ENCODE results near the gene TH. TPM values are rescaled to one million over a fixed set of nuclear protein-coding genes. Genes with fewer than 3 reads are reported as not detected.

The TH gene
- polyA plus RNA-seq, 1 donor from 2014 or later: 3.6 TPM

DNA sequence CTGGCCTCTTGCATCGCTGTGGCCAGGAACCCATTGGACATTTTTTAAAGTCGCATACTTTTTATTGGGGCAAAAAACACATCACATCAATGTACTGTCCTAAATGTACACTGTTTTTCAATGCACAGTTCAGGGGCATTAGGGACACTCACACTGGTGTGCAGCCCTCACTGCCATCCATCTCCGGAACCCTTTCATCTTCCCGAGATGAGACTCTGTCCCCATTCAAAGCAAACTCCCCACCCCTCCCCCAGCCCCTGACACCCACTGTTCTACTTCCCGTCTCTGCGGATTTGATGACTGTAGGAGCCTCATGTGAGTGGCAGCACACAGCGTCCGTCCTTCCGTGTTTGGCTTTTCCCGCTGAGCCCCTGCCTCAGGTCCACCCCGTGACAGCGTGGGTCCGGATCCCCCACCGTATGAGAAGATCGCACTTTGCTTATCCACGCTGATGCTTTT, 41.8 kb upstream of the TH start:
- no peaks in the 10 kb centered on the region for H3F3A ChIP-seq (ENCODE audit: insufficient read depth, low read length, poor library complexity, severe bottlenecking)
- no peaks in the 10 kb centered on the region for H3K9me3 ChIP-seq (ENCODE audit: low read length)
- H2AFZ ChIP-seq (ENCODE audit: low read depth, low read length): no peak overlapping the region
- no peaks in the 10 kb centered on the region for H3K27me3 ChIP-seq (ENCODE audit: insufficient read depth, low read depth, low read length)
- H3K9me2 ChIP-seq (ENCODE audit: insufficient read depth, low read length): no peaks in the 10 kb centered on the region
- H3K36me3 ChIP-seq (ENCODE audit: insufficient read depth, low read length): no peaks in the 10 kb centered on the region
- TF ChIP-seq EP300 (conservative IDR thresholded peaks at IDR 0.05; ENCODE audit: poor library complexity, severe bottlenecking) (no peak), SMC3 (conservative IDR thresholded peaks at IDR 0.05; ENCODE audit: poor library complexity) (no peak), POLR2AphosphoS5 (IDR thresholded peaks at IDR 0.05) (no peak), EZH2 (IDR thresholded peaks at IDR 0.05; ENCODE audit: borderline replicate concordance, insufficient read depth, low read length, poor library complexity, severe bottlenecking) (no peak), MXI1 (conservative IDR thresholded peaks at IDR 0.05; ENCODE audit: poor library complexity, severe bottlenecking) (no peak), RAD21 (conservative IDR thresholded peaks at IDR 0.05) (no peak), TAF1 (IDR thresholded peaks at IDR 0.05; ENCODE audit: low read depth) (no peak)
- TF ChIP-seq, protein P1, sequence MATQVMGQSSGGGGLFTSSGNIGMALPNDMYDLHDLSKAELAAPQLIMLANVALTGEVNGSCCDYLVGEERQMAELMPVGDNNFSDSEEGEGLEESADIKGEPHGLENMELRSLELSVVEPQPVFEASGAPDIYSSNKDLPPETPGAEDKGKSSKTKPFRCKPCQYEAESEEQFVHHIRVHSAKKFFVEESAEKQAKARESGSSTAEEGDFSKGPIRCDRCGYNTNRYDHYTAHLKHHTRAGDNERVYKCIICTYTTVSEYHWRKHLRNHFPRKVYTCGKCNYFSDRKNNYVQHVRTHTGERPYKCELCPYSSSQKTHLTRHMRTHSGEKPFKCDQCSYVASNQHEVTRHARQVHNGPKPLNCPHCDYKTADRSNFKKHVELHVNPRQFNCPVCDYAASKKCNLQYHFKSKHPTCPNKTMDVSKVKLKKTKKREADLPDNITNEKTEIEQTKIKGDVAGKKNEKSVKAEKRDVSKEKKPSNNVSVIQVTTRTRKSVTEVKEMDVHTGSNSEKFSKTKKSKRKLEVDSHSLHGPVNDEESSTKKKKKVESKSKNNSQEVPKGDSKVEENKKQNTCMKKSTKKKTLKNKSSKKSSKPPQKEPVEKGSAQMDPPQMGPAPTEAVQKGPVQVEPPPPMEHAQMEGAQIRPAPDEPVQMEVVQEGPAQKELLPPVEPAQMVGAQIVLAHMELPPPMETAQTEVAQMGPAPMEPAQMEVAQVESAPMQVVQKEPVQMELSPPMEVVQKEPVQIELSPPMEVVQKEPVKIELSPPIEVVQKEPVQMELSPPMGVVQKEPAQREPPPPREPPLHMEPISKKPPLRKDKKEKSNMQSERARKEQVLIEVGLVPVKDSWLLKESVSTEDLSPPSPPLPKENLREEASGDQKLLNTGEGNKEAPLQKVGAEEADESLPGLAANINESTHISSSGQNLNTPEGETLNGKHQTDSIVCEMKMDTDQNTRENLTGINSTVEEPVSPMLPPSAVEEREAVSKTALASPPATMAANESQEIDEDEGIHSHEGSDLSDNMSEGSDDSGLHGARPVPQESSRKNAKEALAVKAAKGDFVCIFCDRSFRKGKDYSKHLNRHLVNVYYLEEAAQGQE (IDR thresholded peaks at IDR 0.05; ENCODE audit: borderline replicate concordance): no peak
- TF ChIP-seq, protein P2, sequence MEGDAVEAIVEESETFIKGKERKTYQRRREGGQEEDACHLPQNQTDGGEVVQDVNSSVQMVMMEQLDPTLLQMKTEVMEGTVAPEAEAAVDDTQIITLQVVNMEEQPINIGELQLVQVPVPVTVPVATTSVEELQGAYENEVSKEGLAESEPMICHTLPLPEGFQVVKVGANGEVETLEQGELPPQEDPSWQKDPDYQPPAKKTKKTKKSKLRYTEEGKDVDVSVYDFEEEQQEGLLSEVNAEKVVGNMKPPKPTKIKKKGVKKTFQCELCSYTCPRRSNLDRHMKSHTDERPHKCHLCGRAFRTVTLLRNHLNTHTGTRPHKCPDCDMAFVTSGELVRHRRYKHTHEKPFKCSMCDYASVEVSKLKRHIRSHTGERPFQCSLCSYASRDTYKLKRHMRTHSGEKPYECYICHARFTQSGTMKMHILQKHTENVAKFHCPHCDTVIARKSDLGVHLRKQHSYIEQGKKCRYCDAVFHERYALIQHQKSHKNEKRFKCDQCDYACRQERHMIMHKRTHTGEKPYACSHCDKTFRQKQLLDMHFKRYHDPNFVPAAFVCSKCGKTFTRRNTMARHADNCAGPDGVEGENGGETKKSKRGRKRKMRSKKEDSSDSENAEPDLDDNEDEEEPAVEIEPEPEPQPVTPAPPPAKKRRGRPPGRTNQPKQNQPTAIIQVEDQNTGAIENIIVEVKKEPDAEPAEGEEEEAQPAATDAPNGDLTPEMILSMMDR (IDR thresholded peaks at IDR 0.05; ENCODE audit: poor library complexity, severe bottlenecking): no peak
- H3K9ac ChIP-seq (ENCODE audit: low read length): no peak overlapping the region
- no peak overlapping the region for H3K4me3 ChIP-seq (ENCODE audit: low read length)
- no peaks in the 10 kb centered on the region for H4K20me1 ChIP-seq (ENCODE audit: insufficient read depth)
- no peaks in the 10 kb centered on the region for H3K79me2 ChIP-seq (replicated peaks; ENCODE audit: insufficient read depth, low read length)
- no peak overlapping the region for H3K27ac ChIP-seq (ENCODE audit: low read length)
- no peak overlapping the region for H3K4me2 ChIP-seq (ENCODE audit: low read length)

DNA sequence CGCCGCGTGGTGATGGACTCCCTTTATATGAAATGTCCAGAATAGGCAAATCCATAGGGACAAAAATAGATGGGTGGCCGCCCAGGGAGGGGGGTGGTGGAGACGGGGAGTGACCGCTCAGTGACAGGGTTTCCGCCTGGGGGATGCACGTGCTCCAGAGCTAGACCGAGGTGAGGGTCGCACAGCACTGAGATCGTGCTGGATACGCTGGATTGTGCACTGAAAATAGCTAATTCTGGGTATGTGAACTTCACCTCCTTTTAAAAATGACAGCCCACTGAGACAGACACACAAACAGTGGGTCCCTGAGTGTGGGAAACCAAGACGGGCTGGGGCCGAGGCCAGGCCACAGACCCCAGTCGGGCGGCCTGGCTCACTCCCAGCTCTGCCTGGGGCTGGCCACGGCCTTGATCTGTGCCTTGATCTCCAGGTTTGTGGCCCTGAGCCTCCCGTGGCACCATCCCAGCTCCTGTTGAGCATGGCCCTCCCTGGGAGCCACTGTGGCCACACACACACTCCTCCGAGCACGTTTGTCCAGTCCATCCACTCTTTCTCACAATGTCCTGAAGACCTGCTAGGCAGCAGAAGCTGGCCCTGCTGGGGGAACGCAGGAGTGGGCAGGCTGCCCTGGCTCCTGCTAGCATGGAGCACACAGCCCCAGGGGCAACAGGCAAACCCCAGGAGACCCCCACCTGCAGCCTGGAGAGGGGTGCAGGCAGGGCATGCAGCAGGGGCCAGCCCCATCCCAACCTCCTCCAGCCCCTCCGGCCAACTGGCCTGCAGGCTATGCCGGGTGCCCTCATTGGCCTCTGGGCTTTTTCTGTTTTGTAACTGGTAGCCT, 41.0 kb upstream of the TH start:
- H3K9me3 ChIP-seq (ENCODE audit: low read length): no peaks in the 10 kb centered on the region
- H3K9ac ChIP-seq (ENCODE audit: low read length): no peak overlapping the region
- H3K79me2 ChIP-seq (replicated peaks; ENCODE audit: insufficient read depth, low read length): no peaks in the 10 kb centered on the region
- H3F3A ChIP-seq (ENCODE audit: insufficient read depth, low read length, poor library complexity, severe bottlenecking): no peaks in the 10 kb centered on the region
- no peak overlapping the region for H3K4me2 ChIP-seq (ENCODE audit: low read length)
- H3K27me3 ChIP-seq (ENCODE audit: insufficient read depth, low read depth, low read length): no peaks in the 10 kb centered on the region
- no peaks in the 10 kb centered on the region for H3K9me2 ChIP-seq (ENCODE audit: insufficient read depth, low read length)
- H4K20me1 ChIP-seq (ENCODE audit: insufficient read depth): no peaks in the 10 kb centered on the region
- H3K36me3 ChIP-seq (ENCODE audit: insufficient read depth, low read length): no peaks in the 10 kb centered on the region
- H2AFZ ChIP-seq (ENCODE audit: low read depth, low read length): no peak overlapping the region
- no peak overlapping the region for H3K27ac ChIP-seq (ENCODE audit: low read length)
- TF ChIP-seq EP300 (conservative IDR thresholded peaks at IDR 0.05; ENCODE audit: poor library complexity, severe bottlenecking) (no peak), RAD21 (conservative IDR thresholded peaks at IDR 0.05) (no peak), MXI1 (conservative IDR thresholded peaks at IDR 0.05; ENCODE audit: poor library complexity, severe bottlenecking) (no peak), SMC3 (conservative IDR thresholded peaks at IDR 0.05; ENCODE audit: poor library complexity) (no peak), TAF1 (IDR thresholded peaks at IDR 0.05; ENCODE audit: low read depth) (no peak), POLR2AphosphoS5 (IDR thresholded peaks at IDR 0.05) (no peak), EZH2 (IDR thresholded peaks at IDR 0.05; ENCODE audit: borderline replicate concordance, insufficient read depth, low read length, poor library complexity, severe bottlenecking) (no peak)
- TF ChIP-seq, protein P2 (IDR thresholded peaks at IDR 0.05; ENCODE audit: poor library complexity, severe bottlenecking): no peak
- TF ChIP-seq, protein P1 (IDR thresholded peaks at IDR 0.05; ENCODE audit: borderline replicate concordance): no peak
- H3K4me3 ChIP-seq (ENCODE audit: low read length): no peak overlapping the region
